ENCODE measurements around the gene PLPPR3.

PLPPR3 gene

DNA sequence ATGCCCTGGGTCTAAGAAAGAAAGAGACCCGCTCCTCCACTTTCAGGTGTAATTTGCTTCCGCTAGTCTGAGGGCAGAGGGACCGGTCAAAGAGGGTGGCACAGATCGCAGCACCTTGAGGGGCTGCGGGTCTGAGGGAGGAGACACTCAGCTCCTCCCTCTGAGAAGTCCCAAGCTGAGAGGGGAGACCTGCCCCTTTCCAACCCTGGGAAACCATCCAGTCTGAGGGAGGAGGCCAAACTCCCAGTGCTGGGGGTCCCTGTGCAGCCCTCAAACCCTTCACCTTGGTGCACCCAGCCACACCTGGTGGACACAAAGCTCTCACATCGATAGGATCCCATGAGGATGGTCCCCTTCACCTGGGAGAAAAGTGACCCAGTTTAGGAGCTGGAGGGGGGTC lies 57.9 kb downstream of the PLPPR3 start:
- DNase-seq (ENCODE audit: low spot score) = no peak
- POLR2A ChIA-PET (ENCODE audit: low non-redundant PET) = no interaction called here
- peak overlapping the region; percentile 13; the same call in 1 of the 2 replicates for H3K27ac ChIP-seq
- TF ChIP-seq, protein P1, sequence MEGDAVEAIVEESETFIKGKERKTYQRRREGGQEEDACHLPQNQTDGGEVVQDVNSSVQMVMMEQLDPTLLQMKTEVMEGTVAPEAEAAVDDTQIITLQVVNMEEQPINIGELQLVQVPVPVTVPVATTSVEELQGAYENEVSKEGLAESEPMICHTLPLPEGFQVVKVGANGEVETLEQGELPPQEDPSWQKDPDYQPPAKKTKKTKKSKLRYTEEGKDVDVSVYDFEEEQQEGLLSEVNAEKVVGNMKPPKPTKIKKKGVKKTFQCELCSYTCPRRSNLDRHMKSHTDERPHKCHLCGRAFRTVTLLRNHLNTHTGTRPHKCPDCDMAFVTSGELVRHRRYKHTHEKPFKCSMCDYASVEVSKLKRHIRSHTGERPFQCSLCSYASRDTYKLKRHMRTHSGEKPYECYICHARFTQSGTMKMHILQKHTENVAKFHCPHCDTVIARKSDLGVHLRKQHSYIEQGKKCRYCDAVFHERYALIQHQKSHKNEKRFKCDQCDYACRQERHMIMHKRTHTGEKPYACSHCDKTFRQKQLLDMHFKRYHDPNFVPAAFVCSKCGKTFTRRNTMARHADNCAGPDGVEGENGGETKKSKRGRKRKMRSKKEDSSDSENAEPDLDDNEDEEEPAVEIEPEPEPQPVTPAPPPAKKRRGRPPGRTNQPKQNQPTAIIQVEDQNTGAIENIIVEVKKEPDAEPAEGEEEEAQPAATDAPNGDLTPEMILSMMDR (conservative IDR thresholded peaks at IDR 0.05; ENCODE audit: low read depth) = no peak
- CTCF ChIA-PET = interaction anchor here (1.0 kb wide), 1 partner anchor 29 kb away, joined by 3 read pairs; no protein-coding TSS in a partner anchor

DNA sequence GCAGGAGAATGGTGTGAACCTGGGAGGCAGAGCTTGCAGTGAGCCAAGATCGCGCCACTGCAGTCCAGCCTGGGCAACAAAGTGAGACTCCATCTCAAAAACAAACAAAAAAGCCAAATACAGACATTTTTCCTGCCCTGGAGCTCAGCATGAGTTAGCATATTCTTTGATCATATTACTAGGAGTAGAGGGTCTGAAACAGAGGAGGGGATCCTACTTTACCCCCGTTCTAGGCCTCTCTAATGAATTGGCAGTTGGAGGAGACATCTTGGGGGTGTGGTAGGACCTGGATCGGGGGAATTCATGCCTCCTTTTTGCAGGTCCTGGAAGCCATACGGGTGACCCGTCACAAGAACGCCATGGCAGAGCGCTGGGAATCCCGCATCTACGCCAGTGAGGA lies 58.6 kb downstream of the PLPPR3 start:
- no peak for DNase-seq (ENCODE audit: low spot score)
- peak overlapping the region; percentile 13; the same call in 1 of the 2 replicates for H3K27ac ChIP-seq
- ChIA-PET CTCF (interaction anchor here (1.0 kb wide), 1 partner anchor 29 kb away, joined by 3 read pairs; no protein-coding TSS in a partner anchor), POLR2A (ENCODE audit: low non-redundant PET) (no interaction called here)
- TF ChIP-seq, protein P1 (conservative IDR thresholded peaks at IDR 0.05; ENCODE audit: low read depth) = no peak

Measured in RWPE1 (cell line).